Fibroblast of lung (primary cell): ENCODE results near the gene POU3F1. TPM values are rescaled to one million over a fixed set of nuclear protein-coding genes. Genes with fewer than 3 reads are reported as not detected.
"Not testable (repeated sequence)": the region's sequence is repeated elsewhere in the genome, so short reads cannot be mapped to it uniquely, and the experiment has no call there.

Experiments
- DNase-seq, 2 donors: peaks; one replicate each; pipeline versions ENCODE4 v3.0.0 to v3.0.0-alpha.2; 2010; ENCODE audit warnings: low read depth in 2 of 2
- H2AFZ ChIP-seq: 2 replicates; pipeline ENCODE4 v1.5.1; 2012; ENCODE audit warnings: low read length, control low read depth, inconsistent platforms
- H3K27ac ChIP-seq: 2 replicates; pipeline ENCODE4 v1.5.1; 2011; ENCODE audit warnings: low read length, control low read depth; ENCODE audit not compliant: insufficient read depth
- H3K27me3 ChIP-seq: 2 replicates; pipeline ENCODE4 v1.5.1; 2011; ENCODE audit warnings: mild to moderate bottlenecking, low read length; ENCODE audit not compliant: control insufficient read depth, insufficient read depth
- H3K36me3 ChIP-seq: 2 replicates; pipeline ENCODE4 v1.5.1; 2011; ENCODE audit warnings: low read length; ENCODE audit not compliant: control insufficient read depth, insufficient read depth
- H3K4me1 ChIP-seq: 2 replicates; pipeline ENCODE4 v1.5.1; 2011; ENCODE audit warnings: low read length; ENCODE audit not compliant: control insufficient read depth, insufficient read depth; ENCODE audit errors: extremely low read depth
- H3K4me2 ChIP-seq: 2 replicates; pipeline ENCODE4 v1.5.1; 2011; ENCODE audit warnings: low read length, control low read depth; ENCODE audit not compliant: insufficient read depth; ENCODE audit errors: extremely low read depth
- H3K4me3 ChIP-seq, 4 experiments: fragments of 200-600 bp in 1 of 4; sonication (generic) in 1 of 4; replicated peaks in 1 of 4; 2 replicates each; pipeline ENCODE4 v1.5.1; 2011 to 2016; ENCODE audit warnings: low read length in 4 of 4, low read depth in 3 of 4, mild to moderate bottlenecking in 3 of 4, control low read depth in 2 of 4, inconsistent platforms in 1 of 4, mixed read lengths in 1 of 4; ENCODE audit not compliant: insufficient read depth in 1 of 4; ENCODE audit errors: control extremely low read depth in 1 of 4
- H3K79me2 ChIP-seq: 2 replicates; pipeline ENCODE4 v1.5.1; 2012; ENCODE audit warnings: mild to moderate bottlenecking, low read length, inconsistent platforms; ENCODE audit not compliant: control insufficient read depth, insufficient read depth
- H3K9ac ChIP-seq: 2 replicates; pipeline ENCODE4 v1.5.1; 2011; ENCODE audit warnings: mild to moderate bottlenecking, low read length, control low read depth; ENCODE audit not compliant: insufficient read depth
- H3K9me3 ChIP-seq: 2 replicates; pipeline ENCODE4 v1.5.1; 2012; ENCODE audit warnings: low read depth, low read length; ENCODE audit not compliant: control insufficient read depth, insufficient read depth
- H4K20me1 ChIP-seq: 2 replicates; pipeline ENCODE4 v1.5.1; 2011; ENCODE audit warnings: low read length; ENCODE audit not compliant: control insufficient read depth, insufficient read depth; ENCODE audit errors: extremely low read depth
- EZH2 ChIP-seq: IDR thresholded peaks from 2 replicates; pipeline ENCODE4 v1.5.1; 2012; ENCODE audit warnings: low read length, control low read depth, mild to moderate bottlenecking; ENCODE audit errors: missing control alignments
- polyA plus RNA-seq, 2 donors: library from polyadenylated mRNA; depleted of rRNA in 1 of 2; stranded (reverse) in 1 of 2; unstranded in 1 of 2; fragments of >200 nt; gene quantifications; 2 replicates each; pipeline ENCODE4 v1.2.1, GENCODE V29; 2011 to 2012; ENCODE audit warnings: missing spikeins in 1 of 2
- total RNA-seq: library from RNA; depleted of rRNA; stranded (reverse); fragments of >200 nt; gene quantifications from 2 replicates; pipeline ENCODE4 v1.2.1, GENCODE V29; 2014
- TF ChIP-seq, protein P1 (sequence below), 2 donors: IDR thresholded peaks in 1 of 2; conservative IDR thresholded peaks in 1 of 2; 1 replicate in 1 of 2; 2 replicates in 1 of 2; pipeline ENCODE4 v1.5.1; 2011 to 2012; ENCODE audit warnings: low read length in 2 of 2, control low read depth in 1 of 2, inconsistent platforms in 1 of 2, low read depth in 1 of 2, mild to moderate bottlenecking in 1 of 2

The POU3F1 gene
- total and polyA plus RNA-seq, 2 donors (not counting 1 experiment from before 2014, with no cell fraction given), result under 0.01 TPM; not detected in 1

DNA sequence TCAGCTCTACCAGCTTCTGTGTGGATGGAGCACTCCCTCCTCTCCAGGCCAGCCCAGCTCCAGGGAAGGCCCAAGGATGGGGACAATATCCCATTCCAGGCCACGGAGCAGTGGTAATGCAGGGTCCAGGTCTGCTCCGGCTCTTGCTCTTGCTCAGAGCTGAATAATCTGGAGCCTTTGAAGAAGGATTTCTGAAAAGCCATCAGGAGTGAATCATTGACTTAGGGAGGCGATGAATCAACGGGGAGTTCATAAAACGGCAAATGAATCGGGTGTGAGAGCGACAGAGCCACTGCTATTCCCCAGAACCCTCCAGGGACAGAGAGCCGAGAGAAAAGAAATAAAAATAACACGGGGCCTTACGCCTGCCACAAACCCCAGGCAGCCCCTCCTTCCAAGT, 7.7 kb downstream of the POU3F1 start:
- peak in 1 of 2 donors; percentile 77 for DNase-seq
- Histone ChIP-seq H3K4me3 (no peak overlapping the region), H3K9ac (no peak overlapping the region), H3K36me3 (no peaks in the 10 kb centered on the region), H3K9me3 (no peaks in the 10 kb centered on the region), H4K20me1 (no peaks in the 10 kb centered on the region), H3K4me1 (no peaks in the 10 kb centered on the region), H3K27ac (no peak overlapping the region), H3K27me3 (peaks cover 20% of the 10 kb centered on the region), H3K4me2 (no peak overlapping the region), H2AFZ (no peak overlapping the region), H3K79me2 (no peaks in the 10 kb centered on the region)
- TF ChIP-seq EZH2, result no peak
- TF ChIP-seq, protein P1, sequence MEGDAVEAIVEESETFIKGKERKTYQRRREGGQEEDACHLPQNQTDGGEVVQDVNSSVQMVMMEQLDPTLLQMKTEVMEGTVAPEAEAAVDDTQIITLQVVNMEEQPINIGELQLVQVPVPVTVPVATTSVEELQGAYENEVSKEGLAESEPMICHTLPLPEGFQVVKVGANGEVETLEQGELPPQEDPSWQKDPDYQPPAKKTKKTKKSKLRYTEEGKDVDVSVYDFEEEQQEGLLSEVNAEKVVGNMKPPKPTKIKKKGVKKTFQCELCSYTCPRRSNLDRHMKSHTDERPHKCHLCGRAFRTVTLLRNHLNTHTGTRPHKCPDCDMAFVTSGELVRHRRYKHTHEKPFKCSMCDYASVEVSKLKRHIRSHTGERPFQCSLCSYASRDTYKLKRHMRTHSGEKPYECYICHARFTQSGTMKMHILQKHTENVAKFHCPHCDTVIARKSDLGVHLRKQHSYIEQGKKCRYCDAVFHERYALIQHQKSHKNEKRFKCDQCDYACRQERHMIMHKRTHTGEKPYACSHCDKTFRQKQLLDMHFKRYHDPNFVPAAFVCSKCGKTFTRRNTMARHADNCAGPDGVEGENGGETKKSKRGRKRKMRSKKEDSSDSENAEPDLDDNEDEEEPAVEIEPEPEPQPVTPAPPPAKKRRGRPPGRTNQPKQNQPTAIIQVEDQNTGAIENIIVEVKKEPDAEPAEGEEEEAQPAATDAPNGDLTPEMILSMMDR (conservative IDR thresholded peaks at IDR 0.05 in 1 of 2, IDR thresholded peaks at IDR 0.05 in 1 of 2; ENCODE audit: low read depth in 1 of 2, low read length in 2 of 2), result no peak

- H3K36me3 ChIP-seq, result no peaks in the 10 kb centered on the region
- no peak overlapping the region for H2AFZ ChIP-seq
- no peaks in the 10 kb centered on the region for H3K79me2 ChIP-seq
- H3K27me3 ChIP-seq, result peaks cover 5% of the 10 kb centered on the region
- TF ChIP-seq EZH2, result no peak
- TF ChIP-seq, protein P1 (conservative IDR thresholded peaks at IDR 0.05 in 1 of 2, IDR thresholded peaks at IDR 0.05 in 1 of 2; ENCODE audit: low read depth in 1 of 2, low read length in 2 of 2), result peak; percentile 23 to 24
- H4K20me1 ChIP-seq, result no peaks in the 10 kb centered on the region
- no peak overlapping the region for H3K4me2 ChIP-seq
- H3K27ac ChIP-seq, result no peak overlapping the region
- H3K4me3 ChIP-seq, result no peak overlapping the region
- H3K9me3 ChIP-seq, result no peaks in the 10 kb centered on the region
- no peak overlapping the region for H3K9ac ChIP-seq
- H3K4me1 ChIP-seq, result no peaks in the 10 kb centered on the region
- DNase-seq, result no peak
These were observed 9.2 kb downstream of the POU3F1 start for GRCh38 chr1:38037221-38037939.

- H3K4me3 ChIP-seq, result no peak overlapping the region
- no peak overlapping the region for H3K9ac ChIP-seq
- no peaks in the 10 kb centered on the region for H3K27me3 ChIP-seq
- H3K27ac ChIP-seq, result no peak overlapping the region
- no peak overlapping the region for H3K4me2 ChIP-seq
- TF ChIP-seq, protein P1 (conservative IDR thresholded peaks at IDR 0.05 in 1 of 2, IDR thresholded peaks at IDR 0.05 in 1 of 2; ENCODE audit: low read depth in 1 of 2, low read length in 2 of 2), result no peak
- TF ChIP-seq EZH2, result no peak
- H2AFZ ChIP-seq, result no peak overlapping the region
- no peaks in the 10 kb centered on the region for H4K20me1 ChIP-seq
- no peaks in the 10 kb centered on the region for H3K9me3 ChIP-seq
- peaks cover 8% of the 10 kb centered on the region for H3K4me1 ChIP-seq
- H3K79me2 ChIP-seq, result no peaks in the 10 kb centered on the region
- no peak for DNase-seq
- H3K36me3 ChIP-seq, result no peaks in the 10 kb centered on the region
These were observed 11.7 kb downstream of the POU3F1 start for GRCh38 chr1:38034871-38035270.

DNA sequence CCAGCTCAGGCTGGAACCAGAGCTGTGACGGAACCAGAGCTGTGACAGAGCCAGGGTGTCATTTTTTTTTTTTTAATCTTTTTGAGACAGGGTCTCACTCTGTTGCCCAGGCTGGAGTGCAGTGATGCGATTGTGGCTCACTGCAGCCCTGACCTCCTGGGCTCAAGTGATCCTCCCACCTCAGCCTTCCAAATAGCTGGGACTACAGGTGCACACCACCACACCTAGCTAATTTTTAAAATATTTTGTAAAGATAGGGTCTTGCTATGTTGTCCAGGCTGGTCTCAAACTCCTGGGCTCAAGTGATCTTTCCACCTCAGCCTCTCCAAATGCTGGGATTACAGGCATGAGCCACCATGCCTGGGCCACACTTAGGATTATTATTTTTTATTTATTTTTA, 13.6 kb downstream of the POU3F1 start:
- H3K9ac ChIP-seq, H3K9me3 ChIP-seq, H3K4me3 ChIP-seq, DNase-seq, H3K4me2 ChIP-seq, H4K20me1 ChIP-seq, H3K36me3 ChIP-seq, H3K27me3 ChIP-seq, H3K27ac ChIP-seq, H3K79me2 ChIP-seq, H2AFZ ChIP-seq: not testable (repeated sequence)
- peaks cover 16% of the 10 kb centered on the region for H3K4me1 ChIP-seq
